Stimulated activated CD4-positive, alpha-beta T cell treated with anti-CD3 and anti-CD28 coated beads, Interleukin-2, amount 100 ng/mL, for 24 hours (primary cell): ENCODE results near the gene COPS9.

Experiments
- DNase-seq, 2 donors: peaks; one replicate each; pipeline ENCODE4 v3.0.0-alpha.2; 2020

Gene COPS9

GRCh38 chr2:240136013-240136670 is at the start of gene COPS9:
TSS of gene COPS9 (minus strand) at chr2:240136305. CDS start at chr2:240136284, 21 bp downstream.
- DNase-seq, result peak; percentile 87 to 88

DNA sequence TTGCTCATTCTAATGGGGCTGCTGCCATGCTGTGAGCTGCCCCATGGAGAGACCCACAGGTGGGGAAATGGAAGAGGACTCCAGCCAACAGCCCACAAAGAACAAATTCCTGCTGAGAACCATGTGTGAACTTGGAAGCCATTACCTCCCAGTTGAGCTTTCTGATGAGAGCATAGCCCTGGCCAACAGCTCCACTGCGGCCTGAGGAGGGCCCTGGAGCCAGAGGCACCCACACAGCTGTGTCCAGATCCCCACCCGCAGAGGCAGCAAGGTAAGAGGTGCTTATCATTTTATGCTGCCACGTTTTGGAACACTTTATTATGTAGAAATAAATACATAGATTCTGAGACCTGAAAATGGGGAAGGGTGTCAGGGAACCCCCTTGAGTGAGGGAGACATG is 48.6 kb upstream of the COPS9 start:
- DNase-seq, result no peak

GRCh38 chr2:240183875-240184590 is 47.9 kb upstream of the COPS9 start:
- DNase-seq, result no peak

- DNase-seq, result no peak
Observed at GRCh38 chr2:240183006-240183874, 47.1 kb upstream of the COPS9 start.

DNA sequence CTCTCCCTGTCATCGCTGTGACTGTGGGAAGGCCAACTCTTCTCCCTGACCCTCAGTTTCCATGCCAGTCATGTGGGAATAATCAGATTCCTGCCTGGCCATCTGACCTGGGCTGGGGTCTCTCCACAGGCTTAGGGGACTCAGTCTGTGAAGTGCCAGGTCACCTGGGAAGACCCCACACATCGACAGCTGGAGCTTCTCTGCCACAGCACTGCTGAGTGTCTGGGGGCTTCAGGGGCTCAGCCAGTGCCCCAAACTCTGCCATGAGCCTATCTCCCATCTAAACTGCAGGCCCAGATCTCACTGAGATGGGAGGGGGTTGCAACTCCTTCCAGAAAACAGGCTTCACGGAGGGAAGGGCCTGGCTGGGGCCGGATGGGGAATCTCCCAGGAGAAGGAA is 46.4 kb upstream of the COPS9 start:
- no peak for DNase-seq

GRCh38 chr2:240182001-240182400 is 45.9 kb upstream of the COPS9 start:
- DNase-seq, result no peak

- DNase-seq, result no peak
Observed at GRCh38 chr2:240179941-240180666, 44.0 kb upstream of the COPS9 start.

DNA sequence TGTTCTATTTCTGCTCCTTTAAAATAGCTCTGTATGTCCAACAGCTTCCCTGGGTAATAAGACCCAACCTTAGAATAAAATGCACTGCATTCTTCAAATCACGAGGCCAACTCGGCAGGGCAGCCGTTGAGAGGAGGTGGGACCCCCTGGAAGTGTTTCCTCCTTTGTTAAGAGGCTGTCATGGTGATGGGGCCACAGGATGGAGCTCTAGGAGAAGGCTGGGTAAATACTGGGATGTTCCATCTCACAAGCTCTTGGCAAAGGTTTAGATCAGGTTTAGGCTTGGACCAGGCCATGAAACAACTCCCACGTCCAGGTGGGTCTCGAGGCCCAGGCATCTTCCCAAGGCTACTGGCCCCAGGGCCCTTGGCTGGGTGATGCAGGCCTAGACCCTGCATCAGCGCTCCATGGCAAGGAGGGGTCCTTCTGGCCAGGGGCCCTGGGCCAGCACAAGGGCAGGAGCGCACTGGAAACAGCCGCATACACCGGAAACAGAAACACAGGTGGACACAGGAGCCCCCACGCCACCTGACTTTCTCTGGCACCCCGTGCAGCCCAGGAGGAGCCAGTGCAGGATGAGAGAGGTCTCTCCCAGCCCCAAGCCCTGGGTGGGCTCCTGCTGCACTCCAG is 43.2 kb upstream of the COPS9 start:
- DNase-seq, result no peak

- DNase-seq, result no peak
Observed at GRCh38 chr2:240178564-240178963, 42.5 kb upstream of the COPS9 start.

DNA sequence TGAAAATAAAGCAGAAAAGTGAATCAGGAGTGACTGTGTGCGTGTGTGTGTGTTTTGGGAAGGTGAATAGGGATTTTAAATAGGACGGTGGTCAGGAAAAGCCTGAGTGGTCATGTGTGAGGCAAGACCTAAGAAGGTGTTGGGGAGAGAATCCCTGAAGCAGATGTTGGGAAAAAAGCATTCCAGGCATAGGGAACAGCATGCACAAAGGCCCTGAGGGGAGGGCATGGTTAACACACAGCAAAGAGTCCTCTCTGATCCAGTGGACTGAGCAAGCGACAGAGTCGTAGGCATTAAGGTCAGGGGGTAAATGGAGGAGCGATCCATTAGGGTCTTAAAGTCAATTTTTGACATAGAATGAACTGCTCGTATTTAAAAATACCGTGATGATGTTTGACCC is 38.4 kb upstream of the COPS9 start:
- DNase-seq, result no peak

DNA sequence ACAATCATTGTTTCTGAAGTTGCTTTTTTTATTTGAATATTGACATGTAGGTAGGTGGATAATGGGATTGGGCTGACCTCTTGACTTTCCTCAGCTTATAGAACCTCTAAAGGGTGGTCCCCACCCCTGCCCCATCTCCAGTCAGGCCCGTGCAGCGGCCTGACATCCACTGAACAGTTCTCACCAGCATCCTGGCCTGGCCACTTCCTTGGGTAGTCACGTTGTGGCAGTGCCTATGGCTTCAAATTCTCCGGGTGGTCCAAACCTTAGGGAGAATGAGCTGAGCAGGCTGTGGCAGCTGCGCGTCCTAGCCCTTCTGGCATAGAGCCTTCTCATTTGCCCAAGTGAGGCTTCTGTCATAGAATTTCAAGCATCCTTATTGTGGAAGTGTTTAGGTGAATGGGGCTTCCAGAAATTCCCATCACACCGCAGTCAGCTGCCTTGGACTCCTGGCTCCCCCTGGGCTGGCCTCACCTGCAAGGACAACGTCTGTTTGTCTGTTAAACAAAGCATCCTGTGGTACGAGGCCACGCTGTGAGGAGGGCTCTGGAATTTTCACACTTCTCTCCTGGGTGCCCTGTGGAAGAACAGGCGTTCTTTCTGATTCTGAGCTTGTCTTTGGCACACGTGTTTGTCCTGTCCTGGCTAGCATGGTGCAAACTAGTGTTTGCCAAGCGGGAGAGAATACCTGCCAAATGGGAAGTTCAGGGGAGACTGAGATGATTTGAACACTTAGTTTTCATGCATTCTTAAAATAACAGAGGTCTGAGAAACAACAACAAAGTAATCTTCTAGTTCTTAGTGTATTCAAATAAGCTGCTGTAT is 36.2 kb upstream of the COPS9 start:
- no peak for DNase-seq

DNA sequence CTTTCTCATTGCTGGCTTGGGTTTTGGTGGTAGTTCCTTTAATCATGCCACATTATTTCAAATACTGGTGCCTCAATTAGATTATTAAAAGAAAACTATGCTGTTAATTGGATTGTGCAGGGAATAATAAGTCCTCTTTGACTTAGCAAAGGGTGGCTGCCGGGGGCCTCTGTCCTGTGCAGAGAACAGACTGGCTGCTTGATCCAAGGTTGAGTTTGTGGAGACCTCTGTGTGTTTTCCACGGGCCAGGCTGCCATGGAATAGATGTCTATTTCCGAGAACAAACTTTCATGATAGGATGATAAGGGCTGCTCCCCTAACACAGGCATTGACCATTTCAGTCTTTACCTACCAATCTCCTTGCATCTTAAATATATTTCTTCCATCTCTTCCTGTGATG is 34.8 kb upstream of the COPS9 start:
- DNase-seq, result no peak

DNA sequence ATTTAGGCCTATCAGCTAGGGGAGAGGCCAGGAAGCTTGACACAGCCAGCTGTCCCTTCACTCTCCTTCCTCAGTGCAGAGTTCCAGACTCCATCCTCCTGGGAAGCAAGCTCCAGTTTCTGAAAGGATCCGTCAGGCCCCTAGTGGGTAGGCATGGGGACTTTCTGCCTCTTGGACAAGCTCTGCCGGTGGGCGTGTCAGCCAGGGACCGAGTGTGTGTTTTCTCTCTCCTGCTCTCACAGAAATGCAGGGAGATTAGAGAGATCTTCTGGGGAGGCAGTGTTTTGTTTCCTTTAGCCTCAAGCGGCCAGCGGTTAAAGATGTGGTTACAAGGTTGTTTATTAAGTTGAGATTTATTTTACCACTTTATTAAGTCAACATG is 34.2 kb upstream of the COPS9 start:
- DNase-seq, result no peak

DNA sequence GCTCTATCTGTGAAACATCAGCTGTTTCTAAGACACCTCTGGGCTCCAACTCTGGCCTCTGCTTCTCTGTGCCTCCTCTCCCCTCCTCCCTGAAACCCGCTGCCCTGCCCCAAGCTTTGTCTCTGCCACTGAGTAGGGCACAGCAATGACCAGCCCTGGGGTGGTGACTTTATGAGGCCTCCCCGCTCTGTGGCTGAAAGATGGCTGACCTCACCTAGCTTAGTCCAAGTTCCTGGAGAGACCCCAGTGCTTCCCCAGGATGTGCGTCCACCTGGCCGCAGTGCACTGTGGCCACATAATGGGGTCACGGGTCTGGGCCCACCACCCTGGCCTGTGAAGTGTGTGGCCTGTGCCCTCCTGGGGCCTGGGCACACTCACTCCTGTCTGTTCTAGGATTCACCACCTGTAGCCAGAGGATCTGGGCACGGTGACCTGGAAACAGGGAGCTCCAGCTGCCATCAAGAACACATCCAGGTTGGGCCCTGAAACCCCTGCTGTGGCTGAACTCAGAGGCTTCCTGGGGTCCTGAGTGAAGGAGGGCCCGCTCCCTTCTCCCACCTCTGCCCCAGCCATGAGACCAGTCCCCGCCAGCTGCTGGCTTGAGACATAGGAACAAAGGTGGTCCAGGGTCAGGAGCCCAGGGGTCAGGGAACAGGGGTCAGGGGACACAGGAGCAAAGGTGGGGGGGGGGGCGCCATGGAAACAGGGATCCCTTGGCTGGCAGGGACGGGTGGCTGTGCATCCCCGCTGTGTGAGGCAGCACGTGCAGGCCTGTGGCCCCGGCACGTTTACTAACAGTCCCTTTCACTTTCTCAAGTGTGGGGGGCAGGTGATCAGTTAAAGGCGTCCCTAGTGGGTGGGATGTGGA is 33.6 kb upstream of the COPS9 start:
- DNase-seq, result no peak

GRCh38 chr2:240168546-240169361 is 32.6 kb upstream of the COPS9 start:
- DNase-seq, result no peak

- no peak for DNase-seq
Observed at GRCh38 chr2:240168041-240168440, 31.9 kb upstream of the COPS9 start.

DNA sequence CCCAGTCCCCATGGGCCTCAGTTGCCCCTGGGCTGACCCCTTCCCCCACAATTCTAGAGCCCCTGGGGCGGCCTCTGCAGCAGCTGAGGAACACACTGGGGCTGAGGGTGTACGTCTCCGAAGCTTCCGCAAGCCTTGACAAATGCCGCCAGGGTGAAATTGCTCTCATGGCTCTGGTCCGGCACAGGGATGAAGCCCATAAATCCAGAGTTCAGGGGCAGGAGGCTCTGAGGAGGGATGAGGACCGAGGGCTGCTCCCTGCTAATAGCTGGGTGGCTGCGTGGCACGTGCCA is 31.4 kb upstream of the COPS9 start:
- no peak for DNase-seq

- no peak for DNase-seq
Observed at GRCh38 chr2:240166761-240167587, 30.9 kb upstream of the COPS9 start.

- DNase-seq, result no peak
Observed at GRCh38 chr2:240166191-240166590, 30.1 kb upstream of the COPS9 start.
